Tibial nerve (tissue), 4 donors: ENCODE measurements around the gene IER3IP1. TPM values are rescaled to one million over a fixed set of nuclear protein-coding genes. Genes with fewer than 3 reads are reported as not detected.
A peak's percentile ranks its signal among the peaks of the same experiment; 100 is the strongest.

Experiments used
- DNase-seq, 2 donors: peaks; one replicate each; pipeline ENCODE4 v3.0.0-alpha.2; 2019; ENCODE audit warnings: low spot score in 2 of 2
- H3K27ac ChIP-seq, 4 donors: fragments of 200-600 bp; sonication (generic) in 3 of 4; one replicate each; pipeline ENCODE4 v1.5.1; 2017 to 2019; ENCODE audit warnings: mild to moderate bottlenecking in 1 of 4
- H3K27me3 ChIP-seq, 2 donors: fragments of 200-600 bp; sonication (generic) in 1 of 2; one replicate each; pipeline versions ENCODE4 v1.5.1 to v1.6.0; 2017 to 2019
- H3K36me3 ChIP-seq, 3 donors: fragments of 200-600 bp; sonication (generic); one replicate each; pipeline ENCODE4 v1.5.1; 2018 to 2019
- H3K4me1 ChIP-seq, 4 donors: fragments of 200-600 bp; sonication (generic) in 3 of 4; one replicate each; pipeline ENCODE4 v1.5.1; 2017 to 2019
- H3K4me3 ChIP-seq, 4 donors: fragments of 200-600 bp; sonication (generic) in 3 of 4; one replicate each; pipeline ENCODE4 v1.5.1; 2017 to 2019; ENCODE audit warnings: mild to moderate bottlenecking in 1 of 4, moderate library complexity in 1 of 4
- H3K9me3 ChIP-seq, 4 donors: fragments of 200-600 bp; sonication (generic) in 3 of 4; one replicate each; pipeline ENCODE4 v1.5.1; 2017 to 2019
- EP300 ChIP-seq, 2 donors: sonication (generic); formaldehyde crosslinking; IDR thresholded peaks; one replicate each; pipeline ENCODE4 v1.6.1; 2017; ENCODE audit warnings: antibody characterized with exemption in 2 of 2, mild to moderate bottlenecking in 1 of 2
- POLR2A ChIP-seq, 2 donors: fragments of 450-650 bp; IDR thresholded peaks; one replicate each; pipeline ENCODE4 v1.6.1; 2017; ENCODE audit warnings: antibody characterized with exemption in 2 of 2, mild to moderate bottlenecking in 2 of 2, moderate library complexity in 2 of 2
- WGBS, 2 donors: methylation state at CpG; one replicate each; pipeline ENCODE4 v1.1.5; 2018; 5-methylcytosine and 5-hydroxymethylcytosine counted together
- total RNA-seq, 4 donors: library from RNA; depleted of rRNA; stranded (reverse); fragments of >200 nt; gene quantifications; one replicate each; pipeline ENCODE4 v1.1.0, GENCODE V29; 2016
- TF ChIP-seq, protein P1 (sequence below), 5 experiments: fragments of 200-600 bp in 3 of 5; fragments of 450-650 bp in 2 of 5; sonication (generic) in 3 of 5; IDR thresholded peaks; one replicate each; pipeline ENCODE4 v1.5.1; 2016 to 2019; ENCODE audit warnings: antibody characterized with exemption in 5 of 5, mild to moderate bottlenecking in 3 of 5, moderate library complexity in 2 of 5

The IER3IP1 gene, protein sequence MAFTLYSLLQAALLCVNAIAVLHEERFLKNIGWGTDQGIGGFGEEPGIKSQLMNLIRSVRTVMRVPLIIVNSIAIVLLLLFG
- total RNA-seq = 1 to 10 TPM; 7.5 to 8.7 (median 8.0) TPM

DNA sequence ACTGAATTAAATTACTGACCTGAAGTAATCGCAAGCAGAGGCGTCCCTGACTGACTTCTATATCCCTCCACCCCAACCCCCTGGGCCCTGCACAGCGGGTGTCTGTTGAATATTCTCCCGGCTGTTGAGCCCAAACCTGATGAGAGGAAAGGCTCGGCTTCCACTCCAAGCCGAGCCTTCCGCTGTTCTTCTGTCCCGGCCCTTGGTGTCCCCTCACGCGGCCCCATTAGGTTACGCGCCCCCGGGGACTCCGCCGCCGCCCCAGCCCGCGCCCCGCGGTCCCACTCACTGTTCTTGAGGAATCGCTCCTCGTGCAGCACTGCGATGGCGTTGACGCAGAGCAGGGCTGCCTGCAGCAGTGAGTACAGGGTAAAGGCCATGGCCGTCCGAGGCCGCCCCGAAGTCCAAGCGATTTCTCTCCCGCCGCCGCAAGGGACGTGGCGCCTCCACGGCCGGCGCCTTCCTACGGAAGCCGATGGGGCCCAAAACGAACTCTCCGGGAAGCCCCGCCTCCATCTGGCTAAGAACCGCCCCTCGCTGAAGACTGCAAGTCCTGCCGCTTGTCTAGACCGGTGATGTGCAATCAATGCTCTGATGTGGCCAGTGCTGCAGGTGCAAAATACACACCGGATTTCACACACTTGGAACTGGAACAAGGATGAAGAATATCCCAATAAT is at the start of gene IER3IP1:
Gene IER3IP1 (minus strand): TSS at position 467 of the 678 bp plus-strand sequence. CDS start 87 bp downstream, at position 380.
- DNase-seq = peak; percentile 73 to 90
- Histone ChIP-seq H3K36me3 (no peaks in the 10 kb centered on the region), H3K9me3 (no peaks in the 10 kb centered on the region), H3K27me3 (no peaks in the 10 kb centered on the region), H3K4me3 (peak within 1 kb of the TSS; percentile 56 to 98 (median 87)), H3K4me1 (peaks cover 0 to 47% (median 10%) of the 10 kb centered on the region in 4 donors), H3K27ac (peak within 1 kb of the TSS in 3 of 4 donors; percentile 78 to 90 (median 85))
- TF ChIP-seq POLR2A (IDR thresholded peaks at IDR 0.05) = peak in 1 of 2 donors; percentile 44
- TF ChIP-seq, protein P1, sequence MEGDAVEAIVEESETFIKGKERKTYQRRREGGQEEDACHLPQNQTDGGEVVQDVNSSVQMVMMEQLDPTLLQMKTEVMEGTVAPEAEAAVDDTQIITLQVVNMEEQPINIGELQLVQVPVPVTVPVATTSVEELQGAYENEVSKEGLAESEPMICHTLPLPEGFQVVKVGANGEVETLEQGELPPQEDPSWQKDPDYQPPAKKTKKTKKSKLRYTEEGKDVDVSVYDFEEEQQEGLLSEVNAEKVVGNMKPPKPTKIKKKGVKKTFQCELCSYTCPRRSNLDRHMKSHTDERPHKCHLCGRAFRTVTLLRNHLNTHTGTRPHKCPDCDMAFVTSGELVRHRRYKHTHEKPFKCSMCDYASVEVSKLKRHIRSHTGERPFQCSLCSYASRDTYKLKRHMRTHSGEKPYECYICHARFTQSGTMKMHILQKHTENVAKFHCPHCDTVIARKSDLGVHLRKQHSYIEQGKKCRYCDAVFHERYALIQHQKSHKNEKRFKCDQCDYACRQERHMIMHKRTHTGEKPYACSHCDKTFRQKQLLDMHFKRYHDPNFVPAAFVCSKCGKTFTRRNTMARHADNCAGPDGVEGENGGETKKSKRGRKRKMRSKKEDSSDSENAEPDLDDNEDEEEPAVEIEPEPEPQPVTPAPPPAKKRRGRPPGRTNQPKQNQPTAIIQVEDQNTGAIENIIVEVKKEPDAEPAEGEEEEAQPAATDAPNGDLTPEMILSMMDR (IDR thresholded peaks at IDR 0.05) = peak in 2 of 5 experiments; percentile 15 to 55
- peak; percentile 62 to 91 for TF ChIP-seq EP300 (IDR thresholded peaks at IDR 0.05)
- WGBS, 2 donors = 0 to 1% methylated on average over 13 to 35 of the region's 48 CpGs

DNA sequence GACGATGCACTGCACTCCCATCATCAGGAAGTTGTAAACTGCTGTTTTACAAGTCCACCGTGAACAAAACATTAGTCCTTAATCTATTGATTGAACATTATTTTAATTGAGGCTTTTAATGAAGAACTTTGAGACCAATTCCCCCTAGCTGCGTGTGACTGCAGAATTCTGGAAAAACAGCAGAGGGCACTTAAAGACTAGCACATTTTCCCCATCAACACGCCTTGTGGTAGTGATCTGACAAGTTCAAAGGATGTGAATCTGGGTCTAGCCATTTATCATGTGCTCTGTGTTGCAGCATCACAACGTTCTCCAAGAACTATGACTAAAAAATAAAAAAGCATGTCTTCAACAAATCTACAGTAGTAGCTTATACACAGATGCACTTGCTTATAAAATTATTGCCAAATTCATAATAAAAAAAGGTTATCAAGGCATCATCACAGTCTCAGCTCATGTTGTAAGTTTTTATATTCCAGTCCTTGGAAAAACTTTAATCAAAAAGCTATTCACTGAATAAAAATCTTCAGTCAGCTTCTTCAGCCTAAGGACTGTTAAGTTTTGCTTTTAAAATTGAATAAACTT is 39.5 kb upstream of the IER3IP1 start:
- TF ChIP-seq, protein P1 (IDR thresholded peaks at IDR 0.05) = peak; percentile 20 to 53 (median 40)
- no peak for TF ChIP-seq EP300 (IDR thresholded peaks at IDR 0.05)
- Histone ChIP-seq H3K9me3 (no peaks in the 10 kb centered on the region), H3K27me3 (peaks cover 0 to 16% of the 10 kb centered on the region in 2 donors), H3K4me3 (no peak overlapping the region), H3K27ac (no peak overlapping the region), H3K36me3 (no peaks in the 10 kb centered on the region), H3K4me1 (no peaks in the 10 kb centered on the region)
- peak in 1 of 2 donors; percentile 15 for DNase-seq
- 0 to 1% methylated on average over 5 of the region's 5 CpGs for WGBS, 2 donors

DNA sequence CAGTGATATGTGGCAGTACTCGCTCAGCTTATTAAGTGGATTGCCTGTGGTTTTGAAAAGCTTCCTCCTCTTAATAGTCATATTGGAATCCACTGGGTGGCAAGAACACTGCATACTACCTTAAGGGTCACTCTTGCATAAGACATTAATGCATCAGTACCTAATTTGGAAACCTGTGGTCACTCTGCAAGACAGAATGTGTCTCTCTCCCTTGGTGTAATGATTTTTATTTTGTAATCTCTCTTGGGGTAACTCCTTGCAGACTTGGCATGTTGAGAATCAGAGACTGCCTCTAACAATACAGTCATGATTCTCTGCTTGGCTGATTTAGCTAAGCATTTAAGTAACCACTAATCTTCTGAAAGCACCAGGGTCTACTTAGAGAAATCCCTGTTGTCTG is 33.0 kb upstream of the IER3IP1 start:
- TF ChIP-seq POLR2A (IDR thresholded peaks at IDR 0.05) = no peak
- no peak for TF ChIP-seq EP300 (IDR thresholded peaks at IDR 0.05)
- TF ChIP-seq, protein P1 (IDR thresholded peaks at IDR 0.05) = no peak
- 65 to 73% methylated on average over 1 of the region's 1 CpG for WGBS, 2 donors
- no peak for DNase-seq
- no peak overlapping the region for H3K4me3 ChIP-seq
- H3K36me3 ChIP-seq = no peaks in the 10 kb centered on the region
- H3K9me3 ChIP-seq = no peaks in the 10 kb centered on the region
- H3K27me3 ChIP-seq = peaks cover 0 to 9% of the 10 kb centered on the region in 2 donors
- H3K4me1 ChIP-seq = no peaks in the 10 kb centered on the region
- no peak overlapping the region for H3K27ac ChIP-seq

DNA sequence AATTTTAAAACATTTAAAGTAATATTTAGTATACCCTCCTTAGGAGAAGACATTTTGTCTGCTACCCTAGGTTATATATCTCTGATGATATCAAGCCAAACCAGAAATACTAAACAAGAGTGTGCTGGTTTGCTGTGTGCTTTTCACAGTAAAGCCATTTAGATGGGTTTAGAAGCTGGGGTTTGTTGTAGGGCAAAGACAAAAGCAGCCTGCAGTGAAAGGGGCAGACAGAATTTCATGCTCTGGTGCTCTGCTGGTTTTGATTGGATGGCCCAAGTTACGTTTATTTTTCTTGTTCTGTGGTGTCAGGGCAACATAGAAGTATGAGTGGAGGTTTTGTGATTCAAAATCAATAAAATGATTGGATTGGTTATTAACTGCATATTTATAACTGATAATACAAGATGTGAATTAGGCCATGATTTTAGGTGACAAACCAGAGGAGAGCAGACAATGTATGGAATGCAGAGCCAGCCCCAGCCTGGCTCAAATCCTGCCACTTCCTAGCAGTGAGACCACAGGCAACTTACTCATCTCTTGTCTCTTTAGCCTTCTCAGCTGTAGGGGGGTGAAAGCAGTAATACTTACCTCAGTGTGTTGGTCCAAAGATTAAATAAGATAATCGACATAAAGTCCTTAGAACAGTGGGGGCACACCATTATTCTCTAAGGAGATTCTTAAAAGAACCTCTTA is 30.9 kb upstream of the IER3IP1 start:
- WGBS, 2 donors = 53 to 70% methylated on average over 2 of the region's 2 CpGs
- Histone ChIP-seq H3K9me3 (no peaks in the 10 kb centered on the region), H3K4me1 (no peaks in the 10 kb centered on the region), H3K36me3 (no peaks in the 10 kb centered on the region), H3K27ac (no peak overlapping the region), H3K27me3 (peaks cover 0 to 4% of the 10 kb centered on the region in 2 donors), H3K4me3 (no peak overlapping the region)
- DNase-seq = no peak
- TF ChIP-seq, protein P1 (IDR thresholded peaks at IDR 0.05) = no peak
- no peak for TF ChIP-seq EP300 (IDR thresholded peaks at IDR 0.05)
- TF ChIP-seq POLR2A (IDR thresholded peaks at IDR 0.05) = no peak
